ENCODE data around the gene FOXN3. TPM values are rescaled to one million over a fixed set of nuclear protein-coding genes. Genes with fewer than 3 reads are reported as not detected.

FOXN3 gene
- total RNA-seq, 2 donors from 2014 or later, result 61.2 to 84.1 TPM

DNA sequence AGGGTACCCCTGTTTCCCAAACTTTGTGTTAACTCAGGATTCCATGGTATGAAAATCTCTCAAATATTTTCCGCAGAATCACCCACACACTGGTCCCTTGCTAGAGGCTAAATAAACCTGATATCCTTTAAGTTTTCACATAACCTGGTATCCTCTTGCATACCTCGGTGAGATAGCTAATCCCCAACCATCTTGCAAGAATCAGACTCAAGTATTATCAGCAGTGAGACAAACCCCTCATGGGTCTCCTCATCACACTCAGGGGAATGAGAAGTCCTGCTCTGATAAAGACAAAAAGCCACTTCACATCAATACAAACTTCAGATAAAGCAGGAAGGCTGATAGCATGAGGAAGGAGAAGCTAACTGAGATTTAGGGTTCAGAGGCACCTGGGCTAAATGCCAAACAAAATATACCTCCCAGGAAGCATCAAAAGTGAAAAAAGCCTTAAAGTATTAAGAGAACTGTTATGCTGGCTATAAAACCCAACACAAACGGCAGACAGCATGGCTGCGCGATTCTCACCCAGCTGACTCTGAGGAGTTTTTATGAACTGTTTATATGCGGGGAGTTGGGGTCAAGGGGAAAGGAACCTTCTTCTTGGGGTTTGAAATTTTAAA is 96.5 kb downstream of the FOXN3 start:
- Histone ChIP-seq H3K4me3 (ENCODE audit: low read length) (peak overlapping the region; percentile 47), H3K36me3 (ENCODE audit: control insufficient read depth, insufficient read depth, low read length) (peaks cover 10% of the 10 kb centered on the region), H3K27me3 (ENCODE audit: control insufficient read depth, insufficient read depth, low read length, poor library complexity, severe bottlenecking) (no peaks in the 10 kb centered on the region), H3K27ac (ENCODE audit: low read depth, low read length) (no peak overlapping the region), H3K4me1 (ENCODE audit: control insufficient read depth, insufficient read depth, low read length) (peaks cover 2% of the 10 kb centered on the region), H3K9me3 (ENCODE audit: control insufficient read depth, low read length) (peaks cover 19% of the 10 kb centered on the region), H3K9ac (ENCODE audit: extremely low read depth, low read length, poor library complexity, severe bottlenecking) (no peak overlapping the region)
- TF ChIP-seq, protein P1, sequence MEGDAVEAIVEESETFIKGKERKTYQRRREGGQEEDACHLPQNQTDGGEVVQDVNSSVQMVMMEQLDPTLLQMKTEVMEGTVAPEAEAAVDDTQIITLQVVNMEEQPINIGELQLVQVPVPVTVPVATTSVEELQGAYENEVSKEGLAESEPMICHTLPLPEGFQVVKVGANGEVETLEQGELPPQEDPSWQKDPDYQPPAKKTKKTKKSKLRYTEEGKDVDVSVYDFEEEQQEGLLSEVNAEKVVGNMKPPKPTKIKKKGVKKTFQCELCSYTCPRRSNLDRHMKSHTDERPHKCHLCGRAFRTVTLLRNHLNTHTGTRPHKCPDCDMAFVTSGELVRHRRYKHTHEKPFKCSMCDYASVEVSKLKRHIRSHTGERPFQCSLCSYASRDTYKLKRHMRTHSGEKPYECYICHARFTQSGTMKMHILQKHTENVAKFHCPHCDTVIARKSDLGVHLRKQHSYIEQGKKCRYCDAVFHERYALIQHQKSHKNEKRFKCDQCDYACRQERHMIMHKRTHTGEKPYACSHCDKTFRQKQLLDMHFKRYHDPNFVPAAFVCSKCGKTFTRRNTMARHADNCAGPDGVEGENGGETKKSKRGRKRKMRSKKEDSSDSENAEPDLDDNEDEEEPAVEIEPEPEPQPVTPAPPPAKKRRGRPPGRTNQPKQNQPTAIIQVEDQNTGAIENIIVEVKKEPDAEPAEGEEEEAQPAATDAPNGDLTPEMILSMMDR (conservative IDR thresholded peaks at IDR 0.05), result no peak
- H3K4me3 Mint-ChIP-seq, result no peak overlapping the region
- no peak for DNase-seq
- H3K4me1 Mint-ChIP-seq, result peaks cover 25% of the 10 kb centered on the region
- peaks cover 55% of the 10 kb centered on the region for H3K36me3 Mint-ChIP-seq (ENCODE audit: low read depth)
- no peaks in the 10 kb centered on the region for H3K27me3 Mint-ChIP-seq (ENCODE audit: insufficient read depth)
- WGBS, 2 experiments (ENCODE audit: insufficient coverage in 1 of 2, insufficient read length in 1 of 2), result 79 to 83% methylated on average over 5 to 6 of the region's 6 CpGs
- no peak overlapping the region for H3K27ac Mint-ChIP-seq
- H3K9me3 Mint-ChIP-seq, result peaks cover 14% of the 10 kb centered on the region

DNA sequence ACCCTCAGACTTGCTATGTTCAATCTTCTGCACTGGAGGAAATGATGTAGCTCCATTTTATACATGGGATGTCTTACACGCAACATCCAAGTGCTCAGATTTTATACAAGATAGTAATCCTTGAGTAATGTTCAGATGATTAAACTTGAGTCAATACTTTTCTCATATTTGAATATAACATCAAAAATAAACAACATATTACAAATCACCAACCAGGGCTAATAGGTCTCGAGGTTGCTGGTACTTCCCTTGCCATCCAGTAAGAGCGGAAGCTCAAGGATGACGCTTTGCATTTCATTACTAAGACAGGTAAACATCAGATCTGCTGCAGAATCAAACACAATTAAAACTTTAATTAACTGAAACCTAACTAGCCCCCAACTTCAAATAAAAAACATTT is 97.3 kb downstream of the FOXN3 start:
- H3K4me3 Mint-ChIP-seq, result no peak overlapping the region
- WGBS, 2 experiments (ENCODE audit: insufficient coverage in 1 of 2, insufficient read length in 1 of 2), result 98 to 100% methylated on average over 1 to 4 of the region's 4 CpGs

DNA sequence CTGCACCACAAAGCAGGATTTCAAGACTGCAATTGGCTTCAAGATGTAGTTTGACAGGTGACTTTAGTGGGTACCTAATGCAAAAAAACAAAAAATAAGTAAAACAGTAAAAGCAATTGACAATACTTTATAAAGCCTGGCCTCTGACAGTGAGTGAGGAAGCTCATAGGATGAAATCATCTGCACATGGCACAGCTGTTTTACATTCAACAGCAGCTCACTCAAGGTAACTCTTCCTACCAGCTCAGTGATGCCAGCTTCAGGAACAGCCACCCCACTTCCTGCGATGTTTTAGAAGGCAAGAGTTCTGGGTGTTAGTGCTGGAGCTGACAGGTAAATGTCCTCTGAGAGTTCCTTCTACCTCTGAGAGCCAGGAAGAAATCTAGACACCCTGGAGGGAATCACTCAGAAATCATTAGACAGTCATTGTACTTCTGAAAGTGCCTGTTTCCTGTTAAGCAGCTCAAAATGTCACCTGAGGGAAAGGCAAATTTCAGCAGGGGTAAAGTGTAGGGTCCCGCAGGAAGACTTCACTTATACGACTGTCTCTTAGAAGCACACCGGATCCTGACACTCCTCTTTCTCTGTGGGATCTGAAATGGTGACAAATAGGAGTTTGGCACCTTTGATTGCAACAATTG is 99.9 kb downstream of the FOXN3 start:
- Histone ChIP-seq H3K9ac (ENCODE audit: extremely low read depth, low read length, poor library complexity, severe bottlenecking) (no peak overlapping the region), H3K4me3 (ENCODE audit: low read length) (no peak overlapping the region), H3K27me3 (ENCODE audit: control insufficient read depth, insufficient read depth, low read length, poor library complexity, severe bottlenecking) (no peaks in the 10 kb centered on the region), H3K27ac (ENCODE audit: low read depth, low read length) (no peak overlapping the region), H3K9me3 (ENCODE audit: control insufficient read depth, low read length) (peaks cover 25% of the 10 kb centered on the region), H3K36me3 (ENCODE audit: control insufficient read depth, insufficient read depth, low read length) (peaks cover 10% of the 10 kb centered on the region), H3K4me1 (ENCODE audit: control insufficient read depth, insufficient read depth, low read length) (peaks cover 2% of the 10 kb centered on the region)
- Mint-ChIP-seq H3K27me3 (ENCODE audit: insufficient read depth) (no peaks in the 10 kb centered on the region), H3K36me3 (ENCODE audit: low read depth) (peaks cover 54% of the 10 kb centered on the region), H3K4me1 (peaks cover 31% of the 10 kb centered on the region), H3K4me3 (no peak overlapping the region), H3K9me3 (peaks cover 16% of the 10 kb centered on the region), H3K27ac (no peak overlapping the region)
- WGBS, 2 experiments (ENCODE audit: insufficient coverage in 1 of 2, insufficient read length in 1 of 2), result 91 to 93% methylated on average over 2 to 4 of the region's 4 CpGs
- DNase-seq, result no peak
- TF ChIP-seq, protein P1 (conservative IDR thresholded peaks at IDR 0.05), result no peak

More for the DNA sequence above, 97.3 kb downstream of the FOXN3 start:
- H3K36me3 ChIP-seq (ENCODE audit: control insufficient read depth, insufficient read depth, low read length), result peaks cover 10% of the 10 kb centered on the region
- no peak overlapping the region for H3K27ac ChIP-seq (ENCODE audit: low read depth, low read length)
- no peak overlapping the region for H3K9ac ChIP-seq (ENCODE audit: extremely low read depth, low read length, poor library complexity, severe bottlenecking)
- H3K27ac Mint-ChIP-seq, result no peak overlapping the region
- TF ChIP-seq, protein P1 (conservative IDR thresholded peaks at IDR 0.05), result no peak
- H3K4me1 ChIP-seq (ENCODE audit: control insufficient read depth, insufficient read depth, low read length), result peaks cover 2% of the 10 kb centered on the region
- H3K36me3 Mint-ChIP-seq (ENCODE audit: low read depth), result peaks cover 58% of the 10 kb centered on the region
- H3K9me3 ChIP-seq (ENCODE audit: control insufficient read depth, low read length), result peaks cover 19% of the 10 kb centered on the region
- no peaks in the 10 kb centered on the region for H3K27me3 ChIP-seq (ENCODE audit: control insufficient read depth, insufficient read depth, low read length, poor library complexity, severe bottlenecking)
- H3K4me3 ChIP-seq (ENCODE audit: low read length), result peak overlapping the region; percentile 47
- H3K4me1 Mint-ChIP-seq, result peaks cover 27% of the 10 kb centered on the region
- peaks cover 14% of the 10 kb centered on the region for H3K9me3 Mint-ChIP-seq
- H3K27me3 Mint-ChIP-seq (ENCODE audit: insufficient read depth), result no peaks in the 10 kb centered on the region
- no peak for DNase-seq
